Astrocyte of the spinal cord (primary cell): ENCODE results near the gene OR52N1.
A peak's percentile ranks its signal among the peaks of the same experiment; 100 is the strongest.

Experiments
- DNase-seq: peaks from one replicate; pipeline ENCODE4 v3.0.0; 2011; ENCODE audit warnings: low read depth, low spot score
- H3K4me3 ChIP-seq: 2 replicates; pipeline ENCODE4 v1.5.1; 2011; ENCODE audit warnings: low read depth, mild to moderate bottlenecking, low read length, moderate library complexity
- CTCF ChIP-seq: IDR thresholded peaks from 2 replicates; pipeline ENCODE4 v1.5.1; 2012; ENCODE audit warnings: low read depth, mild to moderate bottlenecking, low read length, inconsistent platforms
- in situ Hi-C: cut with HindIII; loops from 2 replicates; pipeline ENCODE4 v1.10.0; 2017; ENCODE audit warnings: low sequenced_read_pairs

Gene OR52N1

GRCh38 chr11:5809905-5810795 lies 19.1 kb upstream of the OR52N1 start:
- DNase-seq: no peak
- no peak for TF ChIP-seq CTCF
- in situ Hi-C loops: no loop called here
- no peak overlapping the region for H3K4me3 ChIP-seq

DNA sequence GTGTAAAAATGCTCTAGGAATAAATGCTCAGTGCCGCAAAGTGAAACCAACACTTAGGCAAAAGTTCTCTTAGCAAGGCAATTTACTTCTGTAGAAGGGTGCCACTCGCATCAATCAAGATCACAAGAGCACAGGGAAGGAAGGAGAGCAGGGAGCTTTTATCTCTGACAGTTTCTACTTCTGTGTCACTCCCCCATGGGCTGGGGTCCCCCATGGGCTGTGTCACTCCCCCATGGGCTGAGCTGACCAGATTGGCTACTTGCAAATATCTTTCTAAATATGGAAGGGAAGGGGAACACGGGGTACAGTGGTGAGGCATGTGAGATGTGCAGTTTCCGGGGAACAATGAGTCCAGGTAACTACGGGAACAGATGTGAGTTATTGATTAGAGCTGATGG lies 18.1 kb upstream of the OR52N1 start:
- no peak for TF ChIP-seq CTCF
- DNase-seq: no peak
- H3K4me3 ChIP-seq: peak overlapping the region; percentile 46
- in situ Hi-C loops: no loop called here

- TF ChIP-seq CTCF: peak; percentile 84
- peak within 1 kb of the TSS; percentile 46 for H3K4me3 ChIP-seq
- peak; percentile 73 for DNase-seq
- in situ Hi-C loops: no loop called here
These were observed 17.5 kb upstream of the OR52N1 start, which contains the start of gene OR52N2 for GRCh38 chr11:5808500-5809121. Gene OR52N2 (plus strand): TSS chr11:5808924. CDS start chr11:5820336, 11,412 bp downstream.

- no peak for TF ChIP-seq CTCF
- in situ Hi-C loops: no loop called here
These were observed 16.5 kb upstream of the OR52N1 start for GRCh38 chr11:5807580-5807979.

DNA sequence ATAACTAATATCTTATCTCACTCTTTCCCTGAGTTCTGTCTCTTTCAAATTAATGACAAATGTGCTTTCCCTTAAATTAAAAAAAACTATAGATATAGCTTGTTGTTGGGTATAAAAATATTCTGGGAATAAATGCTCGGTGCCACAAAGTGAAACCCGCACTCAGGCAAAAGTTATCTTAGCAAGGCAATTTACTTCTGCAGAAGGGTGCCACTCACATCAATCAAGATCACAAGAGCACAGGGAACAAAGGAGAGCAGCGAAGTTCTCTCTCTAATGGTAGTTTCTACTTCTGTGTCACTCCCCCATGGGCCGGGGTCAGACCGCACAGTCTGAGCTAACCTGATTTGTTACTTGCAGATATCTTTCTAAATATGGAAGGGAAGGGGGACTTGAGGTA lies 12.9 kb upstream of the OR52N1 start:
- in situ Hi-C loops: no loop called here
- DNase-seq: no peak
- no peak overlapping the region for H3K4me3 ChIP-seq
- no peak for TF ChIP-seq CTCF

More at GRCh38 chr11:5807580-5807979, 16.5 kb upstream of the OR52N1 start:
- no peak for DNase-seq
- no peak overlapping the region for H3K4me3 ChIP-seq

DNA sequence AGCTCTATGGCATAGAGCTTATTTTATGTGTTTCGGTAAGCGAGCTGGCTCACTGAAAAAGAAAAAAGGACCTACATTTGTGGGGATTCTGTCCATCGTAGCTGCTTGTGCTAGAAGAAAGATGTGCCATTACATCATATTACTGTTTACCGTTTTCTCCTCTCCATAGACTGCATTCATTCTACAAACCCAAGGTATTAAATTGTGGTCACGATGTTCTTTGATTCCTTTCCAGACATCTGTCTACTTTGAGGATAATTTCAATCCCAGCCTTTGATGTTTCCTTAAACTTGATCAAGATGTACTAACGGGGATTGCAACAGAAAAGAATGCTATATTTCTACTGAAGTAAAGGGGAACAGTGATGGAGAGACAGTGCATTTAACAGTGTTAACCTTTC lies 5.5 kb upstream of the OR52N1 start:
- DNase-seq: no peak
- no peak for TF ChIP-seq CTCF
- in situ Hi-C loops: no loop called here
- no peak overlapping the region for H3K4me3 ChIP-seq
